Measurements from ENCODE around the gene CCDC146.

DNA sequence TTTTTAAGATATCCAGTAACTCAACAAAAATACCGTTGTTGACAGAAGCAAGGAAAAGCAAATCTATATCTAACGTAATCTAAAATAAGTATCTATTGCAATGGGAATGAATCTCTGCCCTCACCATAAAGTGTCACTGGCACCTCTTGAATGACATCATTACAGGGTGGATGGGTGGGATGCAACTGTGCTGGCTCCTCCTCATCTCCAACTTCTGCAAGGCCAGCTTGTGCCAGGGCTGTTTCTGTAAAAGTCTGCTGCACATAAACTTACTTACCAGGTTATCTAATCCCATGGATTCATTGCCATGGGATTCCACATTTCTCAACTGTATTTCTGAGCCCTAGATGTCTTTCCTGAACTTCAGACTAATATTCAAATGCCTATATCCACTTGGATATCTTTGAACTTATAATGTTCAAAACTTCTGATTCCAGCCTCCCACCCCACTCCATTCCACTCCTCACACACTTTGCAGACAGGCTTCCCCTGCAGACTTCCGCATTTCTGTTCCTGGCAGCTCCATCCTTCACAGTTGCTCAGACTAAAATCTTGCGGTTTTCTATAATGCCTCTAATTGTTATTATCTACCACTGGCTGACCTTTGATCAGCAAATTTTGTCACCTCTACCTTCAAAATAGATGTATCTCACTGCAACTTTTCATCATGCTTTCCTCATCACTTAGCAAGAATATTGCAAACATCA, 66.5 kb downstream of the CCDC146 start:
- TF ChIP-seq, protein P1, sequence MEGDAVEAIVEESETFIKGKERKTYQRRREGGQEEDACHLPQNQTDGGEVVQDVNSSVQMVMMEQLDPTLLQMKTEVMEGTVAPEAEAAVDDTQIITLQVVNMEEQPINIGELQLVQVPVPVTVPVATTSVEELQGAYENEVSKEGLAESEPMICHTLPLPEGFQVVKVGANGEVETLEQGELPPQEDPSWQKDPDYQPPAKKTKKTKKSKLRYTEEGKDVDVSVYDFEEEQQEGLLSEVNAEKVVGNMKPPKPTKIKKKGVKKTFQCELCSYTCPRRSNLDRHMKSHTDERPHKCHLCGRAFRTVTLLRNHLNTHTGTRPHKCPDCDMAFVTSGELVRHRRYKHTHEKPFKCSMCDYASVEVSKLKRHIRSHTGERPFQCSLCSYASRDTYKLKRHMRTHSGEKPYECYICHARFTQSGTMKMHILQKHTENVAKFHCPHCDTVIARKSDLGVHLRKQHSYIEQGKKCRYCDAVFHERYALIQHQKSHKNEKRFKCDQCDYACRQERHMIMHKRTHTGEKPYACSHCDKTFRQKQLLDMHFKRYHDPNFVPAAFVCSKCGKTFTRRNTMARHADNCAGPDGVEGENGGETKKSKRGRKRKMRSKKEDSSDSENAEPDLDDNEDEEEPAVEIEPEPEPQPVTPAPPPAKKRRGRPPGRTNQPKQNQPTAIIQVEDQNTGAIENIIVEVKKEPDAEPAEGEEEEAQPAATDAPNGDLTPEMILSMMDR (IDR thresholded peaks at IDR 0.05) = no peak
- no peak for TF ChIP-seq POLR2A (IDR thresholded peaks at IDR 0.05)
